K562 (cell line): ENCODE measurements around the gene CUL9. TPM values are rescaled to one million over a fixed set of nuclear protein-coding genes. Genes with fewer than 3 reads are reported as not detected.

ENCODE experiments used
- CBX1 ChIP-seq: sonication (generic); IDR thresholded peaks from 2 replicates; pipeline ENCODE4 v1.6.1; 2016; ENCODE audit warnings: antibody characterized with exemption, low read depth, mild to moderate bottlenecking
- CHD1 ChIP-seq: fragments of 200-600 bp; sonication (generic); IDR thresholded peaks from one replicate; pipeline ENCODE4 v1.6.1; 2012; ENCODE audit warnings: mild to moderate bottlenecking, moderate library complexity, low read length, inconsistent platforms
- ELF2 ChIP-seq: fragments of 250-450 bp; sonication (Bioruptor Pico); IDR thresholded peaks from 2 replicates; pipeline ENCODE4 v1.5.0; 2021; ENCODE audit warnings: mild to moderate bottlenecking
- FIP1L1 ChIP-seq: fragments of 200-400 bp; formaldehyde crosslinking; IDR thresholded peaks from 2 replicates; pipeline ENCODE4 v1.6.1; 2018; ENCODE audit warnings: mild to moderate bottlenecking, low read depth, low read length; ENCODE audit not compliant: poor library complexity, severe bottlenecking
- HMG20A ChIP-seq: fragments of 450-650 bp; formaldehyde crosslinking; conservative IDR thresholded peaks from 2 replicates; pipeline ENCODE4 v1.4.0; 2020; ENCODE audit warnings: mild to moderate bottlenecking, mixed read lengths
- KLF16 ChIP-seq: IDR thresholded peaks from 2 replicates; pipeline ENCODE4 v1.6.1; 2016; ENCODE audit warnings: antibody characterized with exemption
- MYBL2 ChIP-seq, 2 experiments: fragments of 450-650 bp in 1 of 2; sonication (generic) in 1 of 2; formaldehyde crosslinking in 1 of 2; IDR thresholded peaks; 2 replicates each; pipeline versions ENCODE4 v1.6.1 to v1.8.1; 2017 to 2022; ENCODE audit warnings: borderline replicate concordance in 1 of 2, inconsistent platforms in 1 of 2, low read depth in 1 of 2, mild to moderate bottlenecking in 1 of 2, missing genetic modification reagents in 1 of 2, moderate library complexity in 1 of 2
- RCOR1 ChIP-seq, 2 experiments: IDR thresholded peaks; 2 replicates each; pipeline ENCODE4 v1.6.1; 2012; ENCODE audit warnings: low read depth in 2 of 2, low read length in 2 of 2, borderline replicate concordance in 1 of 2, improper control_type of control experiment in 1 of 2
- RNF219 ChIP-seq: fragments of 250-450 bp; sonication (Bioruptor Pico); IDR thresholded peaks from 2 replicates; pipeline ENCODE4 v1.5.0; 2022; ENCODE audit warnings: mild to moderate bottlenecking
- SNIP1 ChIP-seq: fragments of 450-650 bp; IDR thresholded peaks from 2 replicates; pipeline ENCODE4 v1.7.1; 2017; ENCODE audit warnings: low read depth, mild to moderate bottlenecking
- ZFP30 ChIP-seq: fragments of 250-450 bp; sonication (Bioruptor Pico); IDR thresholded peaks from 2 replicates; pipeline ENCODE4 v1.8.0; 2022; ENCODE audit warnings: moderate library complexity, mild to moderate bottlenecking, inconsistent platforms, borderline replicate concordance
- ZNF121 ChIP-seq: sonication (generic); formaldehyde crosslinking; conservative IDR thresholded peaks from 2 replicates; pipeline ENCODE4 v1.8.0; 2022; ENCODE audit warnings: missing genetic modification reagents
- ZNF165 ChIP-seq: fragments of 250-450 bp; sonication (Bioruptor Pico); IDR thresholded peaks from 2 replicates; pipeline ENCODE4 v1.4.0; 2020; ENCODE audit warnings: borderline replicate concordance
- ZNF175 ChIP-seq: fragments of 200-800 bp; sonication (Bioruptor generic); IDR thresholded peaks from 2 replicates; pipeline ENCODE4 v1.6.1; 2016; ENCODE audit warnings: low read depth, mild to moderate bottlenecking, missing genetic modification characterization, missing compliant biosample characterization
- ZNF583 ChIP-seq: fragments of 250-450 bp; sonication (Bioruptor Pico); IDR thresholded peaks from 2 replicates; pipeline ENCODE4 v1.4.0; 2020
- polyA plus RNA-seq, 8 experiments: library from polyadenylated mRNA; depleted of rRNA in 4 of 8; stranded (reverse) in 5 of 8; unstranded in 3 of 8; fragments of >200 nt; fragmentation: Nextera tagmentation in 2 of 8; fragmentation: Illumina TruSeq in 1 of 8; extraction: Ambion mirVana in 2 of 8; extraction: Trizol in 1 of 8; gene quantifications; 2 replicates each; pipeline versions ENCODE4 v1.2.1 to v1.2.3, GENCODE V29; 2011 to 2014; ENCODE audit warnings: inconsistent platforms in 1 of 8, missing spikeins in 1 of 8
- total RNA-seq, 7 experiments: library from RNA; depleted of rRNA in 6 of 7; stranded (reverse); fragments of >200 nt in 6 of 7; fragmentation: Illumina TruSeq in 2 of 7; extraction: Trizol in 2 of 7; gene quantifications; 2 replicates each; pipeline versions ENCODE4 v1.2.1 to v1.2.3, GENCODE V29; 2011 to 2021; ENCODE audit warnings: low replicate concordance in 1 of 7
- TF ChIP-seq, protein P1 (sequence below): fragments of 250-450 bp; sonication (Bioruptor Pico); IDR thresholded peaks from 2 replicates; pipeline ENCODE4 v1.8.0; 2021; ENCODE audit warnings: moderate library complexity, mild to moderate bottlenecking, inconsistent platforms
- TF ChIP-seq, protein P2 (sequence below): fragments of 250-450 bp; sonication (Bioruptor Pico); IDR thresholded peaks from 2 replicates; pipeline ENCODE4 v1.5.0; 2021; ENCODE audit warnings: mild to moderate bottlenecking, moderate library complexity

CUL9 gene
- total and polyA plus RNA-seq, 9 of the 15 experiments (the other 6 are each of a cell fraction or from before 2014, with no cell fraction given) = 0.50 to 20.7 (median 6.6) TPM

DNA sequence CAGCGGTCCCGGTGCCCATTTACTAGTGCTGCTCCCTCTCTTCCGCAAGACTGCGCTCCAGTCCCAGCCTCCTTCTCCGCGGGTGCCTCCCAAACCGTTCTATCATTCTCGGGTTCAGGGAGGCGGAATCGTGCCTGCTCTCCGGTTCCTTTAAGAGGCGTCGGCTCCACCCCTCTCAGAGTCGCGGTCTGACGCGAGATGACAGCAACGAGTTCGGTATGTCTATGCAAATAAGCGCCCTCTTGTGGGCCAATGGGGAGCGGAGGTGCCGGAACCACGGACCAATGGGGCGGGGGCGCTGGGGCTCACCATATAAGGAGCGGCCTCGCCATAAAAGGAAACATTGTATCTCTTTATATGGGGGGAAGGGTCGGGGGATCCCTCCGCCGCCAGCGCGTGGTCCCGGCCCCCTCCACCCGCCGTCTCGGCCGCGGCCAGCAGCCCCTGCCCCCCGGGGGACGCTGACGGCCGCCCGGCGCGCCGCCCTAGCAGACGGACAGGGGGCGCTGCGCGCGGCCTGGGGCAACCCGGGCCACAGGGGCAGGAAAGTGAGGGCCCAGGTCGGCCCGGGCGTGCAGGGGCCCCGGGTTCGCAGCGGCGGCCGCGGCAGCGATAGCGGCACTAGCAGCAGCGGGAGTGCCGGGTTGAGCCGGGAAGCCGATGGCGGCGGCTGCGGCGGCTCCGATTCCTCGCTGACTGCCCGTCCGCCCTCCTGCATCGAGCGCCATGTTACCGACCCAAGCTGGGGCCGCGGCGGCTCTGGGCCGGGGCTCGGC, 10.9 kb upstream of the CUL9 start, which contains the start of gene SRF (continued):
- TF ChIP-seq ZNF165 (CRISPR knock-in tag) (no peak), SNIP1 (no peak), MYBL2 (IDR thresholded peaks at IDR 0.05; ENCODE audit: low read depth) (no peak), MYBL2 (CRISPR knock-in tag; IDR thresholded peaks at IDR 0.05; ENCODE audit: borderline replicate concordance) (no peak), RNF219 (no peak), ZNF583 (0 out of 2 replicates have a peak, but pooled peaks have one; percentile 47), KLF16 (no peak), ZNF175 (CRISPR knock-in tag) (no peak; the same call in none of the 2 replicates), ZNF121 (CRISPR knock-in tag) (no peak), CHD1 (peak; percentile 77), ZFP30 (CRISPR knock-in tag) (no peak), HMG20A (CRISPR knock-in tag) (no peak), ELF2 (CRISPR knock-in tag) (no peak; the same call in 1 of the 2 replicates), FIP1L1 (no peak), CBX1 (peak; percentile 74; the same call in 1 of the 2 replicates), RCOR1 (IDR thresholded peaks at IDR 0.05; ENCODE audit: borderline replicate concordance in 1 of 2, low read depth in 2 of 2, low read length in 2 of 2) (peak in 1 of 2 experiments; percentile 62; a peak in 2 of 4 replicates)
- TF ChIP-seq, protein P1, sequence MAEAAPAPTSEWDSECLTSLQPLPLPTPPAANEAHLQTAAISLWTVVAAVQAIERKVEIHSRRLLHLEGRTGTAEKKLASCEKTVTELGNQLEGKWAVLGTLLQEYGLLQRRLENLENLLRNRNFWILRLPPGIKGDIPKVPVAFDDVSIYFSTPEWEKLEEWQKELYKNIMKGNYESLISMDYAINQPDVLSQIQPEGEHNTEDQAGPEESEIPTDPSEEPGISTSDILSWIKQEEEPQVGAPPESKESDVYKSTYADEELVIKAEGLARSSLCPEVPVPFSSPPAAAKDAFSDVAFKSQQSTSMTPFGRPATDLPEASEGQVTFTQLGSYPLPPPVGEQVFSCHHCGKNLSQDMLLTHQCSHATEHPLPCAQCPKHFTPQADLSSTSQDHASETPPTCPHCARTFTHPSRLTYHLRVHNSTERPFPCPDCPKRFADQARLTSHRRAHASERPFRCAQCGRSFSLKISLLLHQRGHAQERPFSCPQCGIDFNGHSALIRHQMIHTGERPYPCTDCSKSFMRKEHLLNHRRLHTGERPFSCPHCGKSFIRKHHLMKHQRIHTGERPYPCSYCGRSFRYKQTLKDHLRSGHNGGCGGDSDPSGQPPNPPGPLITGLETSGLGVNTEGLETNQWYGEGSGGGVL (CRISPR knock-in tag) = no peak
- TF ChIP-seq, protein P2, sequence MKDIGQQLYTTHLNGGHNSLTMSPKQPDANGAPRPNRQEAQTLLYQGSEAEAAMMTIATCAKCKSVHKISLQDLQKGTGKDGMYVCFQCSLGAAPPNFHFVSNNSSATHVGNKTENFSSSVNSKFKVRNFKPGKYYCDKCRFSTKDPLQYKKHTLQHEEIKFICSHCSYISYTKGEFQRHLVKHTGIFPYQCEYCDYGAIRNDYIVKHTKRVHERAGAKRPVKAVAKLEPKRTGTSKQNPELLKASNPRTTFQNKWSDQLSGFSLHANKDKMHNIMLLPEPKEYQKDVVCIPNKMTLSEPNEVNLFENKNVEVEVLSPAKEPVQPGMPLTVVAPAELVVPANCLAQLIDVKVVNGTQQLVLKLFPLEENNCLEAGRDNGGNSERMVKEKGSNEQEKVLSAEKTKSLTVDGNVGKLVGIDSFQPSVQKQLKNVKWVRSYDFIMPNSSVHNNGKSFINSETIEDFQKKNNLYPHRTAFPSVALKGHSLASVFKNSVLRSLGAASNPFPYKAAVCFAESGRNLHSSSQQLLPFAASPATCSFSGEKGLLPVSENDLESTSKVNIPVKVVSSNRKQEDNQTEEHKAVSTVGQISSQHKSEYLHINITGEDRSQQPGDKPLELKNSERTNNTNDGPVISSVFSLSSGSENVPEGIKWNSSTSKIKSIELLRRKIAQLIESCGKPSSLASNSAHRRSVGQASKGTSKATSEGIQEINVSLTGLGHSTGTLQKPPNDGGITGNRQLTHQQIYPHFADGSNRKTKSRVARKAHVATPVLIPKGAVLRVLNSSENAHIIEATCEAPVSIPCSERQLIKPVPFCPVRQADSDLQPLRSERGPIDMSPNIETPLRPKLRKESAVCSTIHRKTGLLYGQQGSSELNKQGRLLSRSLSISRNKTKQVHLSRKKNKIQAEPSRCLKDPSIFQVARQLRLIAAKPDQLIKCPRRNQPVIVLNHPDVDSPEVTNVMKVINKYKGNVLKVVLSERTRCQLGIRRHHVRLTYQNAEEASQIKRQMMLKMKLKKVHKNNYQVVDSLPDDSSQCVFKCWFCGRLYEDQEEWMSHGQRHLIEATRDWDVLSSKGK (CRISPR knock-in tag) = no peak
